D341Med (cell line): ENCODE results near the gene C6orf163.
A peak's percentile ranks its signal among the peaks of the same experiment; 100 is the strongest.
"Not testable (repeated sequence)": the region's sequence is repeated elsewhere in the genome, so short reads cannot be mapped to it uniquely, and the experiment has no call there.

Source experiments
- DNase-seq: peaks from one replicate; pipeline ENCODE4 v3.0.0; 2012; ENCODE audit warnings: low spot score

The C6orf163 gene

DNA sequence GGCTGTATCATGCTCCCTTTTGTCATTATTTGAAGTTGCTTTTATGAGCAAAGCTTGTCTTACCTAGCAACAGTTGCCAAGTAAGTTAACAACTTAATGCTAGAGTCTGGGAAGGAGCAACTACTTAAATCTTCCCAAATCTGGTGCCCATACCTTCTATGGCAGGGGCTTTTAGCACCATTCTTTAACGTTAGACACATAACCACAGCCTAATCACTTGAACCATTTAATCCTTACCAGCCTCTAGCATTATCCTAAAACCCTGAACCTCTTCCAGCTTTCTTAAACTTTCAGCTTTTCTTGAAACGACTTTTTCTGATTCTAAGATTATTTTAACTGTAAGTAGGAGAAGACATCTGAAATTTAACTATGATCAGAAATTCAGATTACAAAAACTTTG, at the start of gene C6orf163:
Gene C6orf163, plus strand, starts transcription at position 83 of the 400 bp plus-strand sequence. Its CDS starts 287 bp downstream, at position 370.
- DNase-seq, result no peak

DNA sequence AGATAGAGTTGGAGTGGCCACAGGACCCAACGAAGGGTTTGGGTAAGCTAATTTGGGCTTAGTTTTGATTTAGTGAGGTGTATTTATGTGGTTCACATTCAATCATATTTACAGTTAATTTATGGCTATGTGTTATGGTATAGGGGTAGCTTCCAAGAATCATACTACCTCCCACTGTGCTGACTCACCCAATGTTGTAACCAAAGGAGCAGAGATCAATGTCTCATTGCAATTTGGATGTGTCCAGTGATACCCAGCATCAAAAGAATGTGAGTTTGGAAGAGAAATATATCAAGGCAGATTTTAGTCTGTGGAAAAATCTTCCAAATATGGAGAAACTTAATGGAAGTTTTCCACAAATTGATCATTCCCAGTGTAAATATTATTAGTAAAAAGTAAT, 47.5 kb upstream of the C6orf163 start:
- DNase-seq, result no peak

- not testable (repeated sequence) for DNase-seq
Measured at GRCh38 chr6:87301277-87301676, 43.3 kb upstream of the C6orf163 start.

GRCh38 chr6:87308970-87309369, 35.6 kb upstream of the C6orf163 start:
- DNase-seq, result no peak

DNA sequence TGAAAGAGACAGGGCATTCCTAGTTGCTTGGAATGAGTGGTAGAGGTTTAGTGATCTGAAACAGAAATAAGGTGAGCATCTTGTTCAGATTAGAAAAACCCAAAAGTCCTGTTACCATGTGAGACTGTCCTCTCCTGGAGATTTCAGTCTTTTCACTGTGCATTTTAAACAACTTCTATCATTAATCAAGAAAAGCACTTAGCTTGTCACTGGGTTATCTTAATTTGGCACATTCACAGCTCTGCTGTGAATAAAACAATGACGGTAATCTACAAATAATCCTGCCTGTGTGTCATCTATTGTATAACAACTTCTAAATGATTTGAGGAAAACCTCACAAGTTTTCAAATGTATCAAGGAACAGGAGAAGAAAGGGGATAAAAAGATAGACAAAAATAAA, 31.8 kb upstream of the C6orf163 start:
- no peak for DNase-seq

- DNase-seq, result no peak
Measured at GRCh38 chr6:87315071-87315470, 29.5 kb upstream of the C6orf163 start.

DNA sequence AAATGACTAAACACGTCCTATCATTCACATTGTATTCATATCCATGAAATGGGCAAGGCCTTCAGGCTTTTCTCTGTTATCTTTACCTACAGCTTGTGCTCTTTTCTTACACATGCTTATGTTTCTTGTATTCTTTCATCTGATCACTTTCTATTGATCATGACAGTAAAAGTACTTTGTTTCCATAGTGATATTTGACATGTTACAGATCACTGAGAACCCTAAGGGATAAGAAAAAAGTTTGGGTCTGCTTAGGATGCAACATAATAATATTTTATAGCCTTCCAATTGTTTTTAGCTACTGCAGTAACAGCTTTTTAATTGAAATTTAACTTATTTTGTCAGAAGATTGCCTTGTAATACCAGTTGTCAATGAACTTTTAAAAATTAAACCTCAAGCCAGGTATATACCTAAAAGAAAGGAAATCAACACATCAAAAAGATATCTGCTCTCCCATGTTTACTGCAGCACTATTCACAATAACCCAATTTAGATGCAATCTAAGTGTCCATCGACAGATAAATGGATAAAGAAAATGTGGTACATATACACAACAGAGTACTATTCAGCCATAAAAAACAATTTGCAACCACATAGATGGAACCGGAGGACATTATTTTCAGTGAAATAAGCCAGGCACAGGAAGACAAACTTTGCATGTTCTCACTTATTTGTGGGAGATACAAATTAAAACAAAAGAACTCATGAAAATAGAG, 25.2 kb upstream of the C6orf163 start:
- no peak for DNase-seq

GRCh38 chr6:87322304-87323212, 22.1 kb upstream of the C6orf163 start, which contains the start of gene SMIM8:
TSS of gene SMIM8 (plus strand) at chr6:87322588. CDS start at chr6:87337032, 14,444 bp downstream.
- DNase-seq, result peak; percentile 96

DNA sequence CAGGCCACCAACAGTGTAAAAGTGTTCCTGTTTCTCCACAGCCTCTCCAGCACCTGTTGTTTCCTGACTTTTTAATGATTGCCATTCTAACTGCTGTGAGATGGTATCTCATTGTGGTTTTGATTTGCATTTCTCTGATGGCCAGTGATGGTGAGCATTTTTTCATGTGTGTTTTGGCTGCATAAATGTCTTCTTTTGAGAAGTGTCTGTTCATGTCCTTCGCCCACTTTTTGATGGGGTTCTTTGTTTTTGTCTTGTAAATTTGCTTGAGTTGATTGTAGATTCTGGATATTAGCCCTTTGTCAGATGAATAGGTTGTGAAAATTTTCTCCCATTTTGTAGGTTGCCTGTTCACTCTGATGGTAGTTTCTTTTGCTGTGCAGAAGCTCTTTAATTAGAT, 20.7 kb upstream of the C6orf163 start:
- not testable (repeated sequence) for DNase-seq

- DNase-seq, result no peak
Measured at GRCh38 chr6:87330961-87331360, 13.7 kb upstream of the C6orf163 start.

GRCh38 chr6:87333033-87333432, 11.6 kb upstream of the C6orf163 start:
- no peak for DNase-seq

DNA sequence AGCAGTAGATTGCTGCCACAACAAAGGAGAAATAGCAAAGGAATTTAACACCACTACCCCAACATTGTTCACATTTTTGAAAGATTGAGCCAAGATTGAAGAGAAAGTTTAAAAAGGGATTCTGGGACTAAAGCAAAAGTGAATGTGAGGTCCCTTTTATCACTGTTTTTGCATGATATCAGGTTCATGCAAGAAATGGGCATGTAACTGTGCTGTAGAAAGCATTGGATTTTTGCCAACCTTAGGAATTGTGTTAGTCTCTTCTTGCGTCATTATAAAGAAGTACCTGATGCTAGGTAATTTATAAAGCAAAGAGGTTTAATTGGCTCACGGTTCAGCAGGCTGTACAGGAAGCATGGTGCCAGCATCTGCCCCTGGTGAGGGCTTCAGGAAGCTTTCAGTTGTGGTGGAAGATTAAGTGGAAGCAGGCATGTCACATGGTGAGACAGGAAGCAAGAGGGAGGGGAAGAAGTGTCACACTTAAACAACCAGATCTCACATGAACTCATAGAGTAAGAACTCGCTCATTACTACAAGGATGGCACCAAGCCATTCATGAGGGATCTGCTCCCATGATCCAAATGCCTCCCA, 10.9 kb upstream of the C6orf163 start:
- no peak for DNase-seq

DNA sequence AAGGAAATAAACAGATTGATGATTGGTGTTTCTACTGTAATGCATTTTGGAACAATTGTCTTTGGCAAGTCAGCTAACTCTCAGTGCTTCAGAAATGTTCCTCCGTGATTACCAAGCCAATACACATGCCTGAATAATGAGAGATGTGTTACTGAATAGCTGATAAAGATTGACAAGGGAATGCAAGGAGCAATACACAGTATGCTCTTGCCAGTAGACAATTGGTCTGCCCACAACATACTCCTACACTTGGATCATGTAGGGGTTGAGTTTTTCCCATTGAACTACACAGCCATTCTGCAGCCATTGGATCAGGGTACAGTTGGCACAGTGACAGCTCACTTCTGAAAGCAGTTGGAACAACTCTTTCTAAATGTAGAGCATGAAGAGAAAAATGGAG, 9.9 kb upstream of the C6orf163 start:
- no peak for DNase-seq

DNA sequence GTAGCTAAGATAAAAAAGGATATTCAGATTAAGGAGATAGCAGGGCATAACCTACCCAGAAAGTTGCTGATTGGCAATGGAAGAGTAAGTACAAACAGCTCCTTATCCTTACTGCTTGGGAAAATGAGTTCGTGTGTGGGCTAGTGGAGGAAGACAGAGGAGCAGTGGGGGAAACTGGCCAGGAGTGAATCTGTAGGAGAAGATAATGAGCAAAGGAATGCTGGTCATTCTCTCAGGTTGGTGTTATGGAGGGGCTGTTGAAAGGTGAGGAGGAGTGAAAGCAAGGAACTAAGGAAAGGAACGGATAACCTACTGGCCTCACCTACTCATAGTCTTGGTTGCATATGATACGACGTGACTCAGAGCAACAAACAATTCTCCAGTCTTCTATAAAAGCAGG, 8.2 kb upstream of the C6orf163 start:
- DNase-seq, result no peak

DNA sequence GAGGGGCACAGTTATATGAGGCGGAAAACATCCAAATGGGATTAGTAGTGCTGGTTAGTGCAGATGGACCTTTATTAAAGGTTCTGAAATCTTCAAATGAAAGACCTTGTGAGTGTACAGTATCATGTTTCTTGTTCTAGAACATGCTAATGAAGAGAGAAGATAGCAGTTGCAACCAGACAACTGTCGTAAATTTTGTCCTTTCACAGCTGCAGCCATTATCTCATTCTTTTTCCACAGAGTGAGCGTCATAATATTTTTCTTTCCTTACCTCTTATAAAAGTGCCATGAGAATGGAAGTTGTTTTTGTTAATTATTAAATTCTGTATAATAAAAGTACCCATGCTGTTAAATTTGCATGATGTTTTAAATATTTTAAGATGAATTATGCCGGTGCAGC, 4.4 kb upstream of the C6orf163 start:
- DNase-seq, result no peak

DNA sequence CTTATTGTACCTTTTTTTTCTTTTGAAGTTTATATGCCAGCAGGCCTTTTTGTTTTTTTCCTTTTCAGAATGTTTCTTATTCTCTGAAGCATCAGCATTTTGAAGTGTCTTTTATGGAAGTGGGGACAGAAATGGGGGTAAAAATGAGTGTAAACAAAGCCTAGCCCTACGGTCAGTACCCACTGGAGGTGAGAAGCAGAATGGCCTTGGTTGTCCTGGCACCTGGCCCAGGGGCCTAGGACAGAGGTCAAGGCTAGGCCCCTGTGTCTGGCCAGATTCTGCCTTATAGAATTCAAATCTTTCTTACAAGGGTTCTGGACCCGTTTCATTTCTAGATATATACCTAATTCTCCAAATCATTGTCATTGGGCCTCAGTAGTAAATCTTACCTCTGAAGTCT, 3.5 kb upstream of the C6orf163 start:
- DNase-seq, result no peak

- no peak for DNase-seq
Measured at GRCh38 chr6:87341899-87342298, 2.7 kb upstream of the C6orf163 start.

DNA sequence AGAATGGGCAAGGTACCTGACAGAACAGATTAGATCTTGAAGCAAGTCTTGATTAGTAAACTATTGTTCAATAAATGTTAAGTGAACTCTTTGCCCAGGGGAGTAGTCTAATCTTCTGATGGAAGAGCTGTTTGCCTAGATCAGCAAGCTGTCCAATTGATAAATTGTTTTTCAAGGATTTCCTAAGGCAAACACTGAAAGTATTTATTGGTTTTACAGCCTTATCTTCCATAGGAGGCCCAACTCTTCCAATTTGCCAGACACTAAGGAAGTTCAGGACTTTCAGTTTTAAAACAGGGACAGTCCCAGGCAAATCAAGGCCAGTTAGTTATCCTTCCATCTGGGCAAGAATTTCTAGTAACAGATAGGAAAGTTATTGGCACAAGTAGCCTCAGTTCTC, 1.8 kb upstream of the C6orf163 start:
- no peak for DNase-seq

DNA sequence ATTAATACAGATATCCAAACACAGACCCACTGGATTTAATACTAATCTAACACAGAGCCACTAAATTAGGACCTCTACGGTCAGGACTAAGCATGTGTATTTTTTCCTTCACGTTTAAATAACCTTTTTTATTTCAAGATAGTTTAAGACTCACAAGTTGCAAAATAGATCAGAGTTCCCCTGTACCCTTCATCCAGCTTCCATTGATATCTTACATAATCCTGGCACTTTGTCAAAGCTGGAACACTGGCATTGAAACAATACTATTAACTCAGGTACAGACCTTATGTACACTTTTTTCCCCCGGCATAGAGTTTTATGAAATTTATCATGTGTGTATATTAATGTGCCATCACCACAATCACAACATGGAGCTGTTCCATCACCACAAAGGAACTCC, 2.1 kb downstream of the C6orf163 start:
- no peak for DNase-seq

- DNase-seq, result no peak
Measured at GRCh38 chr6:87349896-87350295, 5.3 kb downstream of the C6orf163 start.

GRCh38 chr6:87350516-87350915, 5.9 kb downstream of the C6orf163 start:
- DNase-seq, result no peak

DNA sequence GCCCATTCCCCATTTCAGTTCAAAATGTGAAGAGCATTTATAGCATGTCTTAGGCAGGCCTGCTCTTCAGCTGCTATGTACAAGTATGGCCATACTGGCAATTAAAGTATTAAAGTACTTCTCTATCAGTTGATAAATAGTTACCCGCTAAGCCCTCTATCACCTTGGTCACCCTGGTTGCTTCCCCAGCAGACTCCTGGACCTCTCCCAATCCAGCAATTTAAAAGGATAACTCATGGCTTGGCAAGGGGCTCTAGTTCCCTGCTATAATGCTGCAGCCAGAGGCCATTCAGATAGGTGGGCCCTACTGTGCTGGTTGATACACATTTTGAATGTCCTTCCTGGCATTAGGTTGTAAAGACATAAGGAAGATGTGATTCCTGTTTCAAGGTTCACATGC, 7.0 kb downstream of the C6orf163 start:
- DNase-seq, result no peak

DNA sequence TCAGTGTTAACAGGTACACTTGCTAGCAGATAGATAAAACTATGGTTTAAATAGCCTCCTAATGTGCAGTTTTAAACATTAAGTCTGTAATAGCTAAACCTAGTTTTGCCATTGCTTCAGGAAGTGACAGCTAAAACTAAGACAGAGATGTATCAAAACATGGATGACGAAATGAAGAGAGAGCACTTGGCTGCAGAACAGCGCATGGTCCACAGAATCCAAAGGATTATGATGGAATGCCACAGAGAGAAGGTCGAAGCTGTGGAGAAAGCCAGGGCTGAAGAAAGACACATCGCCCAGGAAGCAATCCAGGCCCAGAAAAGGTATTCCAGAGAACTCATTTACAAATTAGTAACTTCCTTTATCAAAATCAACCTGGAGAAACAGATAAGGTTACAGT, 11.6 kb downstream of the C6orf163 start:
- no peak for DNase-seq
